Smooth muscle cell (in vitro differentiated cells): Measurements from ENCODE around the gene OR2A7. TPM values are rescaled to one million over a fixed set of nuclear protein-coding genes. Genes with fewer than 3 reads are reported as not detected.
"Not testable (repeated sequence)": the region's sequence is repeated elsewhere in the genome, so short reads cannot be mapped to it uniquely, and the experiment has no call there.

Experiments
- DNase-seq: peaks from one replicate; lab custom pipeline; 2025; ENCODE audit not compliant: unreplicated experiment; lab: John Stamatoyannopoulos, UW
- H2AFZ ChIP-seq: fragments of 200-600 bp; sonication (generic); 2 replicates; pipeline ENCODE4 v1.6.0; 2016; ENCODE audit warnings: antibody characterized with exemption, low read depth, mild to moderate bottlenecking
- H3F3A ChIP-seq: fragments of 200-600 bp; sonication (generic); 2 replicates; pipeline ENCODE4 v1.6.0; 2017; ENCODE audit warnings: antibody characterized with exemption, low read depth
- H3K27ac ChIP-seq: fragments of 200-600 bp; sonication (generic); 2 replicates; pipeline ENCODE4 v1.5.1; 2016; ENCODE audit warnings: low read depth, mild to moderate bottlenecking
- H3K27me3 ChIP-seq: fragments of 200-600 bp; sonication (generic); 2 replicates; pipeline ENCODE4 v1.6.1; 2016; ENCODE audit warnings: low read depth, mild to moderate bottlenecking
- H3K36me3 ChIP-seq: fragments of 200-600 bp; sonication (generic); 2 replicates; pipeline ENCODE4 v1.5.1; 2016; ENCODE audit warnings: low read depth
- H3K4me1 ChIP-seq: fragments of 200-600 bp; sonication (generic); 2 replicates; pipeline ENCODE4 v1.5.1; 2016; ENCODE audit warnings: low read depth
- H3K4me2 ChIP-seq: fragments of 200-600 bp; sonication (generic); 2 replicates; pipeline ENCODE4 v1.6.0; 2016; ENCODE audit warnings: mild to moderate bottlenecking
- H3K4me3 ChIP-seq: fragments of 200-600 bp; sonication (generic); 2 replicates; pipeline ENCODE4 v1.5.1; 2016; ENCODE audit warnings: mild to moderate bottlenecking
- H3K79me2 ChIP-seq: fragments of 200-600 bp; sonication (generic); 2 replicates; pipeline ENCODE4 v1.6.0; 2016; ENCODE audit warnings: low read depth, mild to moderate bottlenecking
- H3K9ac ChIP-seq: fragments of 200-600 bp; sonication (generic); 2 replicates; pipeline ENCODE4 v1.6.0; 2016; ENCODE audit warnings: low read depth
- H3K9me3 ChIP-seq: fragments of 200-600 bp; sonication (generic); replicated peaks from 2 replicates; pipeline ENCODE4 v1.5.1; 2016; ENCODE audit warnings: low read depth
- H4K20me1 ChIP-seq: fragments of 200-600 bp; sonication (generic); 2 replicates; pipeline ENCODE4 v1.6.0; 2016; ENCODE audit warnings: low read depth
- WGBS: methylation state at CpG from one replicate; pipeline ENCODE4 v1.1.7; 2016; ENCODE audit warnings: low lambda C conversion rate; 5-methylcytosine and 5-hydroxymethylcytosine counted together
- polyA plus RNA-seq: library from polyadenylated mRNA; unstranded; fragments of >200 nt; fragmentation: Nextera tagmentation; extraction: Ambion mirVana; gene quantifications from 2 replicates; pipeline ENCODE4 v1.2.1, GENCODE V29; 2016
- total RNA-seq: library from RNA; depleted of rRNA; stranded (reverse); fragments of >200 nt; gene quantifications from 2 replicates; pipeline ENCODE4 v1.2.3, GENCODE V29; 2014

OR2A7 gene
- total and polyA plus RNA-seq, 2 experiments from 2014 or later, result 0.22 to 0.67 TPM

- H3K79me2 ChIP-seq, H4K20me1 ChIP-seq, H3K27me3 ChIP-seq, H3K27ac ChIP-seq, H3K4me1 ChIP-seq, H3K9ac ChIP-seq, H3K4me2 ChIP-seq, H3K36me3 ChIP-seq, DNase-seq, H2AFZ ChIP-seq, H3F3A ChIP-seq, H3K9me3 ChIP-seq, H3K4me3 ChIP-seq: not testable (repeated sequence)
- WGBS, result 100% methylated on average over 1 of the region's 5 CpGs
Measured at GRCh38 chr7:144246967-144247366, 17.6 kb downstream of the OR2A7 start.

GRCh38 chr7:144245372-144245771 lies 19.2 kb downstream of the OR2A7 start:
- not testable (repeated sequence) for H3K27ac ChIP-seq, H4K20me1 ChIP-seq, H3K79me2 ChIP-seq, H2AFZ ChIP-seq, H3K36me3 ChIP-seq, H3K4me3 ChIP-seq, H3K4me1 ChIP-seq, DNase-seq, H3F3A ChIP-seq, H3K4me2 ChIP-seq, H3K9me3 ChIP-seq, H3K9ac ChIP-seq, H3K27me3 ChIP-seq
- WGBS, result no CpG with 5 or more reads among the region's 2 CpGs

- H3K4me3 ChIP-seq, DNase-seq, H3K27me3 ChIP-seq, H3K4me2 ChIP-seq, H3K27ac ChIP-seq, H3K36me3 ChIP-seq, H3K79me2 ChIP-seq, H3K9me3 ChIP-seq, H3F3A ChIP-seq, H3K4me1 ChIP-seq, H2AFZ ChIP-seq, H3K9ac ChIP-seq, H4K20me1 ChIP-seq: not testable (repeated sequence)
- 86% methylated on average over 1 of the region's 2 CpGs for WGBS
Measured at GRCh38 chr7:144239365-144239764, 25.2 kb downstream of the OR2A7 start, which contains the start of gene OR2A42. TSS of gene OR2A42 (minus strand) at chr7:144239605. CDS start at chr7:144232843, 6,762 bp downstream.

GRCh38 chr7:144238530-144239082 lies 26.0 kb downstream of the OR2A7 start:
- H3F3A ChIP-seq, H3K9ac ChIP-seq, H3K36me3 ChIP-seq, H2AFZ ChIP-seq, H3K79me2 ChIP-seq, H3K27me3 ChIP-seq, H4K20me1 ChIP-seq, DNase-seq, H3K4me2 ChIP-seq, H3K9me3 ChIP-seq, H3K4me1 ChIP-seq, H3K4me3 ChIP-seq, H3K27ac ChIP-seq: not testable (repeated sequence)
- WGBS, result 82% methylated on average over 2 of the region's 2 CpGs

GRCh38 chr7:144233039-144233438 lies 31.6 kb downstream of the OR2A7 start:
- H3K27ac ChIP-seq, H4K20me1 ChIP-seq, H3F3A ChIP-seq, H2AFZ ChIP-seq, H3K4me3 ChIP-seq, H3K36me3 ChIP-seq, H3K27me3 ChIP-seq, H3K4me2 ChIP-seq, H3K79me2 ChIP-seq, H3K9ac ChIP-seq, H3K9me3 ChIP-seq, H3K4me1 ChIP-seq, DNase-seq: not testable (repeated sequence)
- 89% methylated on average over 1 of the region's 1 CpG for WGBS

- not testable (repeated sequence) for H3K27me3 ChIP-seq, H3K4me2 ChIP-seq, H3K36me3 ChIP-seq, H3K9ac ChIP-seq, H3K4me1 ChIP-seq, H3F3A ChIP-seq, H3K27ac ChIP-seq, H3K79me2 ChIP-seq, H3K4me3 ChIP-seq, H4K20me1 ChIP-seq, DNase-seq, H3K9me3 ChIP-seq, H2AFZ ChIP-seq
- no CpG with 5 or more reads among the region's 2 CpGs for WGBS
Measured at GRCh38 chr7:144231027-144231426, 33.6 kb downstream of the OR2A7 start.

GRCh38 chr7:144228810-144229209 lies 35.8 kb downstream of the OR2A7 start:
- not testable (repeated sequence) for H3K36me3 ChIP-seq, H3K4me1 ChIP-seq, H3K79me2 ChIP-seq, H3K9ac ChIP-seq, H2AFZ ChIP-seq, DNase-seq, H3K4me2 ChIP-seq, H4K20me1 ChIP-seq, H3K27me3 ChIP-seq, H3K9me3 ChIP-seq, H3F3A ChIP-seq, H3K4me3 ChIP-seq, H3K27ac ChIP-seq
- WGBS, result 88% methylated on average over 2 of the region's 3 CpGs

GRCh38 chr7:144226866-144227265 lies 37.7 kb downstream of the OR2A7 start:
- H4K20me1 ChIP-seq, DNase-seq: not testable (repeated sequence)
- 92% methylated on average over 3 of the region's 4 CpGs for WGBS

GRCh38 chr7:144223675-144224074 lies 40.9 kb downstream of the OR2A7 start:
- H4K20me1 ChIP-seq, H3K9me3 ChIP-seq, DNase-seq, H3K27ac ChIP-seq, H3K4me2 ChIP-seq, H3K4me1 ChIP-seq, H3K36me3 ChIP-seq, H3F3A ChIP-seq, H3K4me3 ChIP-seq, H3K9ac ChIP-seq, H3K27me3 ChIP-seq, H3K79me2 ChIP-seq, H2AFZ ChIP-seq: not testable (repeated sequence)

More at GRCh38 chr7:144226866-144227265, 37.7 kb downstream of the OR2A7 start:
- not testable (repeated sequence) for H3K27ac ChIP-seq, H3F3A ChIP-seq, H3K4me2 ChIP-seq, H3K4me1 ChIP-seq, H3K79me2 ChIP-seq, H3K9ac ChIP-seq, H3K4me3 ChIP-seq, H2AFZ ChIP-seq, H3K9me3 ChIP-seq, H3K36me3 ChIP-seq, H3K27me3 ChIP-seq
